DMS79 (cell line): ENCODE data around the gene TACC3.

Source experiments
- DNase-seq: peaks from one replicate; lab custom pipeline; 2025; lab: John Stamatoyannopoulos, UW

TACC3 gene

GRCh38 chr4:1793940-1794808, 72.9 kb downstream of the TACC3 start:
- no peak for DNase-seq
